Endometrial microvascular endothelial cells (primary cell): ENCODE measurements around the gene TSKU. TPM values are rescaled to one million over a fixed set of nuclear protein-coding genes. Genes with fewer than 3 reads are reported as not detected.

Experiments used
- in situ Hi-C: cut with HindIII; loops from 2 replicates; pipeline ENCODE4 v1.10.0; 2017; ENCODE audit warnings: low sequenced_read_pairs, low pct_unique_long_range_greater_than_20kb; ENCODE audit errors: inconsistent ontology term
- total RNA-seq: library from RNA; depleted of rRNA; stranded (reverse); fragments of >200 nt; gene quantifications from one replicate; pipeline ENCODE4 v1.2.3, GENCODE V29; 2015; ENCODE audit errors: inconsistent ontology term

The TSKU gene
- total RNA-seq, 1 donor from 2014 or later, result 8.2 TPM

GRCh38 chr11:76768088-76768908, 14.9 kb upstream of the TSKU start:
- in situ Hi-C loops, result no loop called here

GRCh38 chr11:76768909-76769560, 14.1 kb upstream of the TSKU start:
- in situ Hi-C loops, result no loop called here

GRCh38 chr11:76769645-76770586, 13.2 kb upstream of the TSKU start:
- in situ Hi-C loops, result no loop called here

GRCh38 chr11:76770642-76771445, 12.3 kb upstream of the TSKU start:
- in situ Hi-C loops, result no loop called here

GRCh38 chr11:76771446-76772099, 11.6 kb upstream of the TSKU start:
- in situ Hi-C loops, result no loop called here

GRCh38 chr11:76772100-76772782, 10.9 kb upstream of the TSKU start:
- in situ Hi-C loops, result no loop called here

- in situ Hi-C loops, result no loop called here
Observed at GRCh38 chr11:76772783-76773106, 10.4 kb upstream of the TSKU start.

- in situ Hi-C loops, result no loop called here
Observed at GRCh38 chr11:76773921-76774361, 9.2 kb upstream of the TSKU start.

GRCh38 chr11:76776472-76776871, 6.7 kb upstream of the TSKU start:
- in situ Hi-C loops, result no loop called here

GRCh38 chr11:76777305-76777704, 5.9 kb upstream of the TSKU start:
- in situ Hi-C loops, result no loop called here

- in situ Hi-C loops, result no loop called here
Observed at GRCh38 chr11:76777876-76778275, 5.3 kb upstream of the TSKU start.

GRCh38 chr11:76778874-76779273, 4.3 kb upstream of the TSKU start:
- in situ Hi-C loops, result no loop called here

GRCh38 chr11:76781046-76781801, 1.9 kb upstream of the TSKU start:
- in situ Hi-C loops, result no loop called here

- in situ Hi-C loops, result no loop called here
Observed at GRCh38 chr11:76781807-76782530, 1.2 kb upstream of the TSKU start.

GRCh38 chr11:76782531-76783293, 444 bp upstream of the TSKU start:
- in situ Hi-C loops, result no loop called here
